NCI-H345 (cell line): ENCODE data around the gene DOCK2.
"Not testable (repeated sequence)": the region's sequence is repeated elsewhere in the genome, so short reads cannot be mapped to it uniquely, and the experiment has no call there.

ENCODE experiments used
- DNase-seq: peaks from one replicate; lab custom pipeline; 2025; lab: John Stamatoyannopoulos, UW

DOCK2 gene

GRCh38 chr5:169817031-169817430, 180.0 kb downstream of the DOCK2 start:
- no peak for DNase-seq

- no peak for DNase-seq
Measured at GRCh38 chr5:169826618-169827017, 189.5 kb downstream of the DOCK2 start.

GRCh38 chr5:169827769-169828168, 190.7 kb downstream of the DOCK2 start:
- DNase-seq = no peak

- no peak for DNase-seq
Measured at GRCh38 chr5:169828385-169828784, 191.3 kb downstream of the DOCK2 start.

DNA sequence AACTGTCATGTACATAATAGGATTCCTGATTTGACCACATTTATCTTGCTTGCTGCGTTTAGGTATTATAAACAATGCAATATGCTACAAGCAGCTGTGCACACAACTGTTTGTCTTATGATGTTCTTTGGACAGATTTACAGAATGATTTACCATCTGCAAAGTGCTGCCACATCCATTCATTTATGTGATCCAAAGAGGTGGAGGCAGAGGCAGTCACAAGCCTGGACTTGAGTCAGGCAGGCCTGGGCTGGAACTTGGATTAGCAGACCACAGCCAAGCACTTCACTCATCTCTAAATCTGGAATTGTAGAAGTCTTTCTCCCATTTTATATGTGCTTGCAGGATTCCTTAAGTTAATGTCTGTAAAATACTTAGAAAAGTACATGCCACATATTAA, 194.3 kb downstream of the DOCK2 start:
- DNase-seq = peak; percentile 48

DNA sequence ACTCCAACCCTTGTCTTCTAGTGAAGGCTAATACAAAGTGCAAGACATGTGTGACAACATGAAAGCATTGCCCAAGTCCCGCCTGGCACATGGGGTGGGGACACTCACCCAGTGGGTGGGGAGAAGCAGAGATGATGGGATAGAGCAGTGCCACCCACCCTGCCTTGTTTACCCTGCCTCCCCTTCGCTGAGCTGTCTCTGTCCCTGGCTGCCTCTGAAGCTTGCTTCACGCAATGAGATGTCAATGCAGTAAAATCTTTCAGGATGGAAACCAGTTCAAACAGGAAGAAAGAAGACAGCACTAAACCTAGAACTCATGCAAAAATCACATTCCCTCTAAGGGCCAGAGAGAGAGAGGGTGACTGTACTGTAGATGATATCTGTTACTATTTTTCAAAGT, 195.2 kb downstream of the DOCK2 start:
- DNase-seq = no peak

GRCh38 chr5:169832845-169833244, 195.8 kb downstream of the DOCK2 start:
- no peak for DNase-seq

- not testable (repeated sequence) for DNase-seq
Measured at GRCh38 chr5:169833681-169834292, 196.7 kb downstream of the DOCK2 start.

DNA sequence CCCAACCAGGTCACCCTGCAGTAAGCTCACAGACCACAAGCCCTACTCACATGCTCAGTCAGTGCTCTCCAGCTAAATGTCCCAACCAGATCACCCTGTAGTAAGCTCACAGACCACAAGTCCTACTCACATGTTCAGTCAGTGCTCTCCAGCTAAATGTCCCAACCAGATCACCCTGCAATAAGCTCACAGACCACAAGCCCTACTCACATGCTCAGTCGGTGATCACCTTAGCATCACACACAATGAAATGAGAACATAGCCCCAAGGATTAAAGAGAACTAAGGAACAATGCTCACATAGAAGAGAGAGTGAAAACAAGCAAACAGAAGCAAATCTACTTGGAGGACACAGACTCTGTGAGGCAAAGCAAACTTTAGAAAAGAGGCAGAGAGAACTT, 197.5 kb downstream of the DOCK2 start:
- not testable (repeated sequence) for DNase-seq

GRCh38 chr5:169836835-169837536, 199.9 kb downstream of the DOCK2 start:
- no peak for DNase-seq

DNA sequence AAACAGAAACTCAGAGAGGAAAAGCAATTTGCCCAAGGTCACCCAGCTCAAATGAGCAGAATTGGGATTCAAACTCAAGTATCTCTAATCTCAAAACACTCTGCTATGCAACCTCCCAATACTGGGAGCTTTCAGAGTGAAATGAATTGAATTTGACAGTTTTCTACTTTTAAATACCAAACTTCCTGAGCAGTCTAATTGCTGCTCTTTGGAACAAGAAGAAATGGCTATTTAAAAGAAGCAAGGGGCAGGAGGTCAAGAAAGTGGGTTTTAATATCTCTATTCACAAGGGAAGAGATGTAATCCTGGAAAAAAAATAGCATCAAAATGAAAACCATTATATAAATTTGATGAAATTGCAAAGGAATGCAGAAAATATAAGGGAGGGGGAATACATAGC, 200.6 kb downstream of the DOCK2 start:
- DNase-seq = no peak

DNA sequence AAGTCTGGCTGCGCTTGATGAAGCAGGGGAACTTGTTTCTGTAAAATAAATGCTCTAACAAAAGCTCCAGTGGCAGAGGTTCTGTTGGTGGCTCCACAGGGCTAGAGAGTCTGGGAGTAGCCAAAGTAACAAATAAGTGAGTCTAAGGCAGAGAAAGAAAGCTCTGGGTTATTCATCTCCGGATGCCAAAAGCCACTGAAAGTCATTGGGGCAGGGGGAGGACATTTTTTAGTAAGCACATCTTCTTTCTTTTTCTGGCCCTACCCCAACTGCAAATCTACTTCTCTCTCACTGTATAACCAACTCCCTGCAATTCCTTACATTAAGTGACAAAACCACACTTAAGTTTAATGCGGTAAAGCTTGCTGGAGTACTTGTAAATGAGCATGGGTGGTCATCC, 201.6 kb downstream of the DOCK2 start:
- no peak for DNase-seq

GRCh38 chr5:169840405-169840804, 203.3 kb downstream of the DOCK2 start:
- no peak for DNase-seq

DNA sequence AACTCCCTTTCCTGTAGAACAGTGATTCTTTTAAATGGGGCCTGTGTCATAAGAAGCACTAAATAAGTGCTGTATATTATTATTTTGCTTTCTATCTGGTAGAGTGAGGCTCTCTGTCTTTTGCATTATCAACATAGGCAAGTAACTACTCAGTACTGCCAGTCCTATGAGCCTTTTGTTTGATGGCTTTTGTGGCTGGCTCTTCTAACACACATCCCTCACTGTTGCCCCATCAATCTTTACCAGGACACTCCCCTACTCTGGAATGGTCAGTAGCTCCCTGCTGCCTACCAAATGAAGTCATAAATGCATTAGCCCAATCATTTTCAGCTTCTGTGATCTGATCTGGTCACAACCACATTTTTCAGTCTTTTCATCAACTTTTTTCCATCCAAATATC, 205.6 kb downstream of the DOCK2 start:
- DNase-seq = no peak

GRCh38 chr5:169847519-169847918, 210.4 kb downstream of the DOCK2 start:
- no peak for DNase-seq

DNA sequence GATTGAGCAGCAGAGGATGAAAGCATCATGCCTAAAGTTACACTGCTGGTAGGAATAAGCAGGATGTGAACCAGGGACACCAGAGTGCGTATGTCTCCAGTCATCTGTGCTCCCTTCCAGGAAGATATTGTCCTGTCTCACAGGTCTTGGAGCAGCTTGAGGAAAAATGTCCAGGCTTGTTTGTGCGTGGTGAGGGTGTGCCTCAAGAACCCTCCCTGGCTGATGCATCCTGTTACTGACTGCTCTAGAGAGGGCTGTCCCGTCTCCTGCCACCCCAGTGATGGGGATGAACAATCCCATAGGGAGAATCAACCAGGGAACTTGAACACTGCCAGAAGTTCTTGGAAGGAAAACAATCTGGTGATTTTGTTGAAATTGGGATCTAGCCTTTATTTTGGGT, 211.2 kb downstream of the DOCK2 start:
- no peak for DNase-seq

- no peak for DNase-seq
Measured at GRCh38 chr5:169848792-169849191, 211.7 kb downstream of the DOCK2 start.

GRCh38 chr5:169850409-169850808, 213.3 kb downstream of the DOCK2 start:
- DNase-seq = no peak

- no peak for DNase-seq
Measured at GRCh38 chr5:169851321-169851850, 214.3 kb downstream of the DOCK2 start.

DNA sequence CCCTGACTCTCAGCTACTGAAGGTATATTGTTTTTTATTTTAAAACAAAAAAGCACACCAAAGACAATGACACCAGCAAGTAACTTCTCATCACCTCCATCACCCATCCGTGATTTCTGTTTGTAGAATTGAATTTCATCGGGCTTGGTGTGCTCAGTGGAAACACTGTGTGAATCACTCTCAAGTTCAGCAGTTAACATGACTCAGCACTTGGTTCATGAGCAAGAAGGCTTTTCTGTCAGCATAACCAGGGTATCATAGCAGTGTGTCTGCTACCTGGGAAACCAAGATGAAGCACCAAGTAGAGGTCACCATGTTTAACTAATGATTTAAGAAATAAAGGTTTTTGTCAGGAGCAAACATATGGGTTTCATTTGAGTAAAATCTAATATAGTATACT, 219.5 kb downstream of the DOCK2 start:
- no peak for DNase-seq

- DNase-seq = no peak
Measured at GRCh38 chr5:169860585-169860984, 223.5 kb downstream of the DOCK2 start.

- no peak for DNase-seq
Measured at GRCh38 chr5:169861433-169861832, 224.4 kb downstream of the DOCK2 start.

GRCh38 chr5:169861934-169862333, 224.9 kb downstream of the DOCK2 start:
- DNase-seq = no peak

- DNase-seq = no peak
Measured at GRCh38 chr5:169862391-169862811, 225.3 kb downstream of the DOCK2 start.
